ENCODE data around the gene PLCL1.

DNA sequence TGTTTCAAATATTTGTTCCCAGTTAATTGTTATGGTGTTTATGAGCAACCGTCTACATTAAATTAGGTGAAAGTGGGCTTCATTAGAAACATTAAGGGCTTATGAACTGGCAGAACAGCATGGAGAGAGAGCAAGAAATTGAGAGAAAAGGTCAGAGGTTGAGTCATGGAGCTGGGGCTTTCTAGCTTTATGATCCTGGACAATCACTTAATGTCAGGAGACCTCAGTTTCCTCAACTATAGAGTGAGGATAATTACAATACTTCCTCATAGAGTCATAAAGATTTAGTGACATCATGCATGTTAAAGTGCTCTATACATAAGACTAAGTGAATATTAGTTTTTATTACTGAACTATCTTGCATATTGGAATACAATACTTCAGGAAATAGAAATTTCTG lies 83.9 kb downstream of the PLCL1 start:
- no peak for TF ChIP-seq EZH2 (IDR thresholded peaks at IDR 0.05; ENCODE audit: insufficient read depth, poor library complexity, severe bottlenecking)
- TF ChIP-seq EZH2phosphoT487 (IDR thresholded peaks at IDR 0.05; ENCODE audit: insufficient read depth, low read depth), result no peak

All from GM23248 (cell line).